Suprapubic skin (tissue), 4 donors: Measurements from ENCODE around the gene MTF2. TPM values are rescaled to one million over a fixed set of nuclear protein-coding genes. Genes with fewer than 3 reads are reported as not detected.
"Not testable (repeated sequence)": the region's sequence is repeated elsewhere in the genome, so short reads cannot be mapped to it uniquely, and the experiment has no call there.

Source experiments
- DNase-seq, 2 donors: peaks; one replicate each; pipeline ENCODE4 v3.0.0-alpha.2; 2019; ENCODE audit warnings: low spot score in 2 of 2
- H3K27ac ChIP-seq: fragments of 200-600 bp; sonication (generic); one replicate; pipeline ENCODE4 v1.5.1; 2019
- H3K27me3 ChIP-seq: fragments of 200-600 bp; sonication (generic); one replicate; pipeline ENCODE4 v1.5.1; 2019
- H3K36me3 ChIP-seq: fragments of 200-600 bp; sonication (generic); one replicate; pipeline ENCODE4 v1.5.1; 2019
- H3K4me1 ChIP-seq: fragments of 200-600 bp; sonication (generic); one replicate; pipeline ENCODE4 v1.5.1; 2019
- H3K4me3 ChIP-seq: fragments of 200-600 bp; sonication (generic); one replicate; pipeline ENCODE4 v1.5.1; 2019; ENCODE audit warnings: mild to moderate bottlenecking
- H3K9me3 ChIP-seq: fragments of 200-600 bp; sonication (generic); one replicate; pipeline ENCODE4 v1.5.1; 2019
- CTCF ChIP-seq, 2 donors: fragments of 200-600 bp in 1 of 2; fragments of 450-650 bp in 1 of 2; sonication (generic) in 1 of 2; IDR thresholded peaks; one replicate each; pipeline ENCODE4 v1.5.1; 2016 to 2019; ENCODE audit warnings: antibody characterized with exemption in 2 of 2, mild to moderate bottlenecking in 1 of 2, moderate library complexity in 1 of 2
- EP300 ChIP-seq: sonication (generic); formaldehyde crosslinking; IDR thresholded peaks from one replicate; pipeline ENCODE4 v1.6.1; 2017; ENCODE audit warnings: antibody characterized with exemption
- POLR2A ChIP-seq, 2 donors: fragments of 450-650 bp; IDR thresholded peaks; one replicate each; pipeline ENCODE4 v1.6.1; 2017; ENCODE audit warnings: antibody characterized with exemption in 2 of 2, mild to moderate bottlenecking in 2 of 2, moderate library complexity in 2 of 2
- POLR2AphosphoS5 ChIP-seq, 3 donors: sonication (generic); formaldehyde crosslinking; IDR thresholded peaks; one replicate each; pipeline ENCODE4 v1.6.1; 2017; ENCODE audit warnings: antibody characterized with exemption in 3 of 3
- WGBS: methylation state at CpG from one replicate; pipeline ENCODE4 v1.1.5; 2018; 5-methylcytosine and 5-hydroxymethylcytosine counted together
- total RNA-seq, 4 donors: library from RNA; depleted of rRNA; stranded (reverse); fragments of >200 nt; gene quantifications; one replicate each; pipeline ENCODE4 v1.1.0, GENCODE V29; 2016

MTF2 gene
- 10 to 100 TPM in 3 of 4 donors, 1 to 10 TPM in 1; 7.9 to 35.3 (median 16.0) TPM for total RNA-seq

- under 1% methylated on average over 34 of the region's 49 CpGs for WGBS
- no peaks in the 10 kb centered on the region for H3K36me3 ChIP-seq
- H3K27me3 ChIP-seq: no peaks in the 10 kb centered on the region
- no peaks in the 10 kb centered on the region for H3K9me3 ChIP-seq
- peak within 1 kb of the TSS; percentile 70 for H3K4me3 ChIP-seq
- peak within 1 kb of the TSS; percentile 85 for H3K27ac ChIP-seq
- DNase-seq: peak; percentile 95
- H3K4me1 ChIP-seq: peaks cover 29% of the 10 kb centered on the region
- TF ChIP-seq POLR2A (IDR thresholded peaks at IDR 0.05) (peak; percentile 20 to 81), CTCF (IDR thresholded peaks at IDR 0.05) (no peak), EP300 (no peak), POLR2AphosphoS5 (IDR thresholded peaks at IDR 0.05) (peak; percentile 19 to 99 (median 86))
These were observed at the start of gene MTF2 for GRCh38 chr1:93078986-93079654. MTF2 (plus strand) TSS chr1:93079283; CDS start chr1:93079527, 244 bp downstream.

- Histone ChIP-seq H3K27ac (no peak overlapping the region), H3K9me3 (no peaks in the 10 kb centered on the region), H3K27me3 (peaks cover 5% of the 10 kb centered on the region), H3K4me3 (no peak overlapping the region), H3K36me3 (no peaks in the 10 kb centered on the region), H3K4me1 (no peaks in the 10 kb centered on the region)
- DNase-seq: no peak
- 67% methylated on average over 3 of the region's 3 CpGs for WGBS
- TF ChIP-seq POLR2A (IDR thresholded peaks at IDR 0.05) (no peak), CTCF (IDR thresholded peaks at IDR 0.05) (no peak), EP300 (no peak), POLR2AphosphoS5 (IDR thresholded peaks at IDR 0.05) (no peak)
These were observed 49.8 kb upstream of the MTF2 start for GRCh38 chr1:93029317-93029716.

- not testable (repeated sequence) for H3K36me3 ChIP-seq, DNase-seq, H3K27me3 ChIP-seq, H3K4me1 ChIP-seq, H3K4me3 ChIP-seq, H3K27ac ChIP-seq, H3K9me3 ChIP-seq
- 82% methylated on average over 4 of the region's 4 CpGs for WGBS
These were observed 48.9 kb upstream of the MTF2 start for GRCh38 chr1:93030191-93030590.

- Histone ChIP-seq H3K4me1 (no peaks in the 10 kb centered on the region), H3K27me3 (no peaks in the 10 kb centered on the region), H3K9me3 (no peaks in the 10 kb centered on the region), H3K4me3 (no peak overlapping the region), H3K27ac (no peak overlapping the region), H3K36me3 (no peaks in the 10 kb centered on the region)
- TF ChIP-seq POLR2A (IDR thresholded peaks at IDR 0.05) (no peak), EP300 (no peak), CTCF (IDR thresholded peaks at IDR 0.05) (no peak), POLR2AphosphoS5 (IDR thresholded peaks at IDR 0.05) (no peak)
- DNase-seq: no peak
- WGBS: 62% methylated on average over 3 of the region's 3 CpGs
These were observed 47.4 kb upstream of the MTF2 start for GRCh38 chr1:93031711-93032110.

GRCh38 chr1:93033029-93033428 is 46.1 kb upstream of the MTF2 start:
- 68% methylated on average over 5 of the region's 5 CpGs for WGBS
- H3K4me1 ChIP-seq: no peaks in the 10 kb centered on the region
- no peaks in the 10 kb centered on the region for H3K27me3 ChIP-seq
- TF ChIP-seq POLR2A (IDR thresholded peaks at IDR 0.05): no peak
- no peak for TF ChIP-seq EP300
- no peak for TF ChIP-seq POLR2AphosphoS5 (IDR thresholded peaks at IDR 0.05)
- no peak overlapping the region for H3K4me3 ChIP-seq
- no peak for DNase-seq
- H3K9me3 ChIP-seq: no peaks in the 10 kb centered on the region
- no peaks in the 10 kb centered on the region for H3K36me3 ChIP-seq
- no peak overlapping the region for H3K27ac ChIP-seq

GRCh38 chr1:93033785-93034184 is 45.3 kb upstream of the MTF2 start:
- H3K9me3 ChIP-seq: no peaks in the 10 kb centered on the region
- no peaks in the 10 kb centered on the region for H3K36me3 ChIP-seq
- no peak for DNase-seq

More at GRCh38 chr1:93033785-93034184, 45.3 kb upstream of the MTF2 start:
- Histone ChIP-seq H3K4me3 (no peak overlapping the region), H3K27me3 (no peaks in the 10 kb centered on the region), H3K27ac (no peak overlapping the region), H3K4me1 (no peaks in the 10 kb centered on the region)
- TF ChIP-seq POLR2AphosphoS5 (IDR thresholded peaks at IDR 0.05) (no peak), EP300 (no peak), CTCF (IDR thresholded peaks at IDR 0.05) (no peak), POLR2A (IDR thresholded peaks at IDR 0.05) (no peak)
- 78% methylated on average over 3 of the region's 3 CpGs for WGBS
